RWPE2 (cell line): ENCODE data around the gene DNASE1L1.

ENCODE experiments used
- ATAC-seq: fragments of 200-7000 bp; cut with Tn5 transposase; 3 replicates; pipeline ENCODE4 v1.9.1; 2021; ENCODE audit warnings: low read depth
- DNase-seq: peaks from one replicate; pipeline ENCODE4 v3.0.0-alpha.2; 2020; ENCODE audit warnings: low spot score
- H3K27ac ChIP-seq: fragments of 450-650 bp; 2 replicates; pipeline ENCODE4 v1.5.1; 2017; ENCODE audit warnings: mild to moderate bottlenecking; ENCODE audit not compliant: poor library complexity, severe bottlenecking
- H3K27me3 ChIP-seq: fragments of 250-450 bp; sonication (Bioruptor Pico); 2 replicates; pipeline ENCODE4 v1.5.1; 2021; ENCODE audit warnings: mild to moderate bottlenecking, moderate library complexity; ENCODE audit not compliant: insufficient read depth, poor library complexity, severe bottlenecking
- H3K36me3 ChIP-seq: fragments of 250-450 bp; sonication (Bioruptor Pico); 2 replicates; pipeline ENCODE4 v1.5.1; 2020; ENCODE audit warnings: low read depth, mild to moderate bottlenecking, moderate library complexity
- H3K4me1 ChIP-seq: fragments of 250-450 bp; sonication (Bioruptor Pico); 2 replicates; pipeline ENCODE4 v1.5.1; 2021; ENCODE audit warnings: mild to moderate bottlenecking, moderate library complexity; ENCODE audit not compliant: insufficient read depth, poor library complexity, severe bottlenecking
- H3K4me3 ChIP-seq: fragments of 250-450 bp; sonication (Bioruptor Pico); 2 replicates; pipeline ENCODE4 v1.5.1; 2021; ENCODE audit warnings: mild to moderate bottlenecking, moderate library complexity; ENCODE audit not compliant: severe bottlenecking
- H3K9me3 ChIP-seq: fragments of 250-450 bp; sonication (Bioruptor Pico); 2 replicates; pipeline ENCODE4 v1.5.1; 2021; ENCODE audit warnings: mild to moderate bottlenecking, moderate library complexity; ENCODE audit not compliant: severe bottlenecking
- TF ChIP-seq, protein P1 (sequence below): fragments of 450-650 bp; IDR thresholded peaks from one replicate; pipeline ENCODE4 v1.5.1; 2017; ENCODE audit warnings: mild to moderate bottlenecking, moderate library complexity; ENCODE audit not compliant: poor library complexity, severe bottlenecking

Gene DNASE1L1

DNA sequence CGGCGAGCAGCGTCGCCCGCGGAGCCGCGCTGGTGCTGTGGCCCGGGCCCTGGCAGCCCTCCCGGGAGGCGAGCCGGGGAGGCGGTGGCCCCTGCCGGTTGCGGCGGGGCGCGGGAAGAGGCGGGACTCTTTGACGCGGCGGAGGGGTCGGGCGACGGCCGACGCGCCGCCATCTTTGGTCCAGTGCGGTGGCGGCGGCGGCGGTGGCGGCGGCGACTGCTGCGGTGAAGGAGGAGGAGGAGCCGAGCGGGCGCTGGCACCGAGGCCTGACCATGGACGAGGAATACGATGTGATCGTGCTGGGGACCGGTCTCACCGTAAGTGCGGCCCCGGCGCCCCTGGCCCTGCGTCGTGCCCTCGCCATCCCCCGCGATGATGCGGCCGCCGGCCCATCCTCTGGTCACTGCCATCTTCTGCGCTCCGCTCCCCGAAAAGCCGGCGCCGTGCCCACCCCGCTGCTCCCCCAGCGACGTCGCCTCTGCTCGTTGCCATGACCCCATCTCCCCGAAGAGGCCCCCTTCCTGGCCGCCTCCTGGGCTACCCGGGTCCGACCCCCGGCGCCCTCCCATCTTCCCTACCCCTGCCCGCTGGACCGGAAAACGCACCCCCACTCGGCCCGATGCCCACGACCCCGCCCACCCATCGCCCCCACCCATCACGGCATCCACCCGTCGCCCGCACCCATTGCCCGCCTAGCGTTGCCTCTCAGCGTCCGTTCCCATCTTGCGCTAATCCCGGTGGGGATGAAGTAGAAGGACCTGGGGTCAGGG is 28.1 kb upstream of the DNASE1L1 start, which contains the start of gene GDI1:
TSS of gene GDI1 (plus strand) at position 172 of the 770 bp plus-strand sequence. CDS start at position 273, 101 bp downstream.
- TF ChIP-seq, protein P1, sequence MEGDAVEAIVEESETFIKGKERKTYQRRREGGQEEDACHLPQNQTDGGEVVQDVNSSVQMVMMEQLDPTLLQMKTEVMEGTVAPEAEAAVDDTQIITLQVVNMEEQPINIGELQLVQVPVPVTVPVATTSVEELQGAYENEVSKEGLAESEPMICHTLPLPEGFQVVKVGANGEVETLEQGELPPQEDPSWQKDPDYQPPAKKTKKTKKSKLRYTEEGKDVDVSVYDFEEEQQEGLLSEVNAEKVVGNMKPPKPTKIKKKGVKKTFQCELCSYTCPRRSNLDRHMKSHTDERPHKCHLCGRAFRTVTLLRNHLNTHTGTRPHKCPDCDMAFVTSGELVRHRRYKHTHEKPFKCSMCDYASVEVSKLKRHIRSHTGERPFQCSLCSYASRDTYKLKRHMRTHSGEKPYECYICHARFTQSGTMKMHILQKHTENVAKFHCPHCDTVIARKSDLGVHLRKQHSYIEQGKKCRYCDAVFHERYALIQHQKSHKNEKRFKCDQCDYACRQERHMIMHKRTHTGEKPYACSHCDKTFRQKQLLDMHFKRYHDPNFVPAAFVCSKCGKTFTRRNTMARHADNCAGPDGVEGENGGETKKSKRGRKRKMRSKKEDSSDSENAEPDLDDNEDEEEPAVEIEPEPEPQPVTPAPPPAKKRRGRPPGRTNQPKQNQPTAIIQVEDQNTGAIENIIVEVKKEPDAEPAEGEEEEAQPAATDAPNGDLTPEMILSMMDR: no peak
- Histone ChIP-seq H3K36me3 (peaks cover 17% of the 10 kb centered on the region), H3K4me3 (peak within 1 kb of the TSS; percentile 95), H3K27ac (peak within 1 kb of the TSS; percentile 54), H3K27me3 (no peaks in the 10 kb centered on the region), H3K4me1 (no peaks in the 10 kb centered on the region), H3K9me3 (no peaks in the 10 kb centered on the region)
- no peak for DNase-seq
- ATAC-seq: peak; percentile 29; the same call in 1 of the 3 replicates

DNA sequence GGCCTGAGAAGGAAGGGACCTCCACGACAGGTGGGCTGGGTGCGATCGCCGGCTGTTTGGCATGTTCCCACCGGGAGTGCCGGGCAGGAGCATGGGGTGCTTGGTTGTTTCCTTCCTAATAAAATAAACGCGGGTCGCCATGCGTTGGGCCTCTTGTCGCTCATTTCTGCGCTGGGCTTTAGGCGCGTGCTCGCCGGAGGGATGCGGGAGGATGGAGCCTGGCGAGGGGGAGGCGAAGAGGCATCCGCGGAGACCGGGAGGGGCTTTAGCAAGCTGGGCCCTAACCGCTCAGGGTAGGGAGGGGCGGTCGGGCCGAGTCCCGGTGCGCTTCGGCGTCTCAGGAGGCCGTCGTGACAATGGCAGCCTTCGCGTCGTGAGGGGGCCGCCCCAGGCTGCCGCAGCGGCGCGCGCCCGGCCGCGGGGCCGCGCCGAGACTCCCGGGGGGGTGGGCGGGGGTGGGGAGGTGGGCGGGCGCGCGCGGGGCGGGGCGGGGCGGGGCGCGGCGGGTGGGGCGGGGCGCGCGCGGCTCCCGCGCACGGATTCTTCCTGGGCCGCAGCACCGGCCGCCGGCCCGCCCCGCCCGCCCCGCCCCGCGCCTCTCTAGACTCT is 27.4 kb upstream of the DNASE1L1 start:
- H3K9me3 ChIP-seq: no peaks in the 10 kb centered on the region
- no peaks in the 10 kb centered on the region for H3K27me3 ChIP-seq
- ATAC-seq (0 out of 3 replicates have a peak, but pooled peaks have one; percentile 20), DNase-seq (no peak)
- TF ChIP-seq, protein P1: no peak
- H3K4me3 ChIP-seq: peak overlapping the region; percentile 95
- H3K27ac ChIP-seq: peak overlapping the region; percentile 54
- no peaks in the 10 kb centered on the region for H3K4me1 ChIP-seq
- H3K36me3 ChIP-seq: peaks cover 10% of the 10 kb centered on the region

GRCh38 chrX:154435171-154435733 is 26.2 kb upstream of the DNASE1L1 start:
- no peak for DNase-seq
- Histone ChIP-seq H3K27ac (no peak overlapping the region), H3K9me3 (no peaks in the 10 kb centered on the region), H3K4me1 (no peaks in the 10 kb centered on the region), H3K27me3 (no peaks in the 10 kb centered on the region), H3K4me3 (no peak overlapping the region), H3K36me3 (peaks cover 7% of the 10 kb centered on the region)
- TF ChIP-seq, protein P1: no peak
- no peak for ATAC-seq

- Histone ChIP-seq H3K36me3 (0 out of 2 replicates have a peak, but pooled peaks cover 4% of the 10 kb centered on the region), H3K4me1 (no peaks in the 10 kb centered on the region), H3K27ac (no peak overlapping the region), H3K4me3 (no peak overlapping the region), H3K9me3 (no peaks in the 10 kb centered on the region), H3K27me3 (no peaks in the 10 kb centered on the region)
- TF ChIP-seq, protein P1: no peak
- ATAC-seq: no peak
- no peak for DNase-seq
Observed at GRCh38 chrX:154434394-154435168, 25.5 kb upstream of the DNASE1L1 start.
